NOMO-1 (cell line): ENCODE data around the gene CTNNA2.

Experiments
- DNase-seq, 2 experiments: peaks; one replicate each; lab custom pipeline; 2025; ENCODE audit not compliant: unreplicated experiment in 2 of 2; lab: John Stamatoyannopoulos, UW

CTNNA2 gene

GRCh38 chr2:80348078-80348477, 835.2 kb downstream of the CTNNA2 start:
- DNase-seq = no peak

- no peak for DNase-seq
Measured at GRCh38 chr2:80348953-80349352, 836.1 kb downstream of the CTNNA2 start.

GRCh38 chr2:80351231-80351630, 838.4 kb downstream of the CTNNA2 start:
- peak in 1 of 2 experiments; percentile 41 for DNase-seq

GRCh38 chr2:80354858-80355257, 842.0 kb downstream of the CTNNA2 start:
- DNase-seq = no peak

GRCh38 chr2:80361904-80362303, 849.1 kb downstream of the CTNNA2 start:
- no peak for DNase-seq

GRCh38 chr2:80363330-80363729, 850.5 kb downstream of the CTNNA2 start:
- no peak for DNase-seq

- DNase-seq = no peak
Measured at GRCh38 chr2:80363791-80364349, 851.0 kb downstream of the CTNNA2 start.

GRCh38 chr2:80364524-80365212, 851.8 kb downstream of the CTNNA2 start:
- DNase-seq = no peak

- peak; percentile 73 to 91 for DNase-seq
Measured at GRCh38 chr2:80365762-80366161, 852.9 kb downstream of the CTNNA2 start.

- DNase-seq = no peak
Measured at GRCh38 chr2:80370375-80371009, 857.6 kb downstream of the CTNNA2 start.

- DNase-seq = no peak
Measured at GRCh38 chr2:80374105-80374504, 861.3 kb downstream of the CTNNA2 start.

- no peak for DNase-seq
Measured at GRCh38 chr2:80377071-80377470, 864.2 kb downstream of the CTNNA2 start.

GRCh38 chr2:80380736-80381135, 867.9 kb downstream of the CTNNA2 start:
- DNase-seq = no peak

GRCh38 chr2:80381666-80382065, 868.8 kb downstream of the CTNNA2 start:
- DNase-seq = no peak

- no peak for DNase-seq
Measured at GRCh38 chr2:80392441-80392840, 879.6 kb downstream of the CTNNA2 start.

- no peak for DNase-seq
Measured at GRCh38 chr2:80393991-80394390, 881.1 kb downstream of the CTNNA2 start.

- DNase-seq = no peak
Measured at GRCh38 chr2:80395251-80395650, 882.4 kb downstream of the CTNNA2 start.

GRCh38 chr2:80396276-80396675, 883.4 kb downstream of the CTNNA2 start:
- DNase-seq = no peak

GRCh38 chr2:80403081-80403480, 890.2 kb downstream of the CTNNA2 start:
- DNase-seq = no peak

- no peak for DNase-seq
Measured at GRCh38 chr2:80407377-80407776, 894.5 kb downstream of the CTNNA2 start.

- no peak for DNase-seq
Measured at GRCh38 chr2:80410346-80410745, 897.5 kb downstream of the CTNNA2 start.

- DNase-seq = no peak
Measured at GRCh38 chr2:80413136-80413535, 900.3 kb downstream of the CTNNA2 start.
